ENCODE data around the gene B3GNT7. TPM values are rescaled to one million over a fixed set of nuclear protein-coding genes. Genes with fewer than 3 reads are reported as not detected.
"Not testable (repeated sequence)": the region's sequence is repeated elsewhere in the genome, so short reads cannot be mapped to it uniquely, and the experiment has no call there.

B3GNT7 gene
- total RNA-seq, 2 donors from 2014 or later = 110 to 461 TPM

GRCh38 chr2:231362555-231363184 lies 32.8 kb upstream of the B3GNT7 start:
- DNase-seq (peak in 1 of 2 donors; percentile 24), ATAC-seq (no peak)
- intact Hi-C loops (cut with DNase I, micrococcal nuclease) = no loop called here

- intact Hi-C loops (cut with DNase I, micrococcal nuclease) = no loop called here
- ATAC-seq = no peak
- DNase-seq = peak in 1 of 2 donors; percentile 16
Observed at GRCh38 chr2:231364061-231364460, 31.4 kb upstream of the B3GNT7 start.

- intact Hi-C loops (cut with DNase I, micrococcal nuclease) = no loop called here
- DNase-seq = peak; percentile 43 to 75
- peak; percentile 94 for ATAC-seq
Observed at GRCh38 chr2:231364961-231365810, 30.3 kb upstream of the B3GNT7 start.

GRCh38 chr2:231367178-231367577 lies 28.3 kb upstream of the B3GNT7 start:
- no peak for DNase-seq
- ATAC-seq = no peak
- intact Hi-C loops (cut with DNase I, micrococcal nuclease) = no loop called here

- DNase-seq = no peak
- intact Hi-C loops (cut with DNase I, micrococcal nuclease) = no loop called here
- no peak for ATAC-seq
Observed at GRCh38 chr2:231369580-231370428, 25.7 kb upstream of the B3GNT7 start.

GRCh38 chr2:231370429-231370748 lies 25.1 kb upstream of the B3GNT7 start:
- no peak for DNase-seq
- intact Hi-C loops (cut with DNase I, micrococcal nuclease) = no loop called here
- ATAC-seq = no peak

- intact Hi-C loops (cut with DNase I, micrococcal nuclease) = no loop called here
- ATAC-seq = no peak
- no peak for DNase-seq
Observed at GRCh38 chr2:231370749-231371429, 24.6 kb upstream of the B3GNT7 start.

- ATAC-seq (no peak), DNase-seq (no peak)
- intact Hi-C loops (cut with DNase I, micrococcal nuclease) = no loop called here
Observed at GRCh38 chr2:231371430-231372054, 24.0 kb upstream of the B3GNT7 start.

GRCh38 chr2:231372326-231372725 lies 23.2 kb upstream of the B3GNT7 start:
- intact Hi-C loops (cut with DNase I, micrococcal nuclease) = no loop called here
- no peak for ATAC-seq
- DNase-seq = no peak

GRCh38 chr2:231373184-231373583 lies 22.3 kb upstream of the B3GNT7 start:
- ATAC-seq = no peak

GRCh38 chr2:231373786-231374349 lies 21.6 kb upstream of the B3GNT7 start:
- ATAC-seq = peak; percentile 40
- intact Hi-C loops (cut with DNase I, micrococcal nuclease) = no loop called here
- no peak for DNase-seq

More at GRCh38 chr2:231373184-231373583, 22.3 kb upstream of the B3GNT7 start:
- intact Hi-C loops (cut with DNase I, micrococcal nuclease) = no loop called here
- no peak for DNase-seq

GRCh38 chr2:231374771-231375170 lies 20.7 kb upstream of the B3GNT7 start:
- DNase-seq (no peak), ATAC-seq (no peak)
- intact Hi-C loops (cut with DNase I, micrococcal nuclease) = no loop called here

- intact Hi-C loops (cut with DNase I, micrococcal nuclease); ATAC-seq; DNase-seq: not testable (repeated sequence)
Observed at GRCh38 chr2:231375994-231376615, 19.4 kb upstream of the B3GNT7 start.

GRCh38 chr2:231376857-231377256 lies 18.7 kb upstream of the B3GNT7 start:
- DNase-seq = no peak
- intact Hi-C loops (cut with DNase I, micrococcal nuclease) = no loop called here
- ATAC-seq = no peak

GRCh38 chr2:231378026-231378722 lies 17.3 kb upstream of the B3GNT7 start:
- intact Hi-C loops (cut with DNase I, micrococcal nuclease) = no loop called here
- DNase-seq = peak; percentile 51 to 92
- peak; percentile 67 for ATAC-seq

GRCh38 chr2:231379266-231380215 lies 16.0 kb upstream of the B3GNT7 start:
- ATAC-seq (peak; percentile 74), DNase-seq (peak; percentile 55 to 84)
- intact Hi-C loops (cut with DNase I, micrococcal nuclease) = no loop called here
